HG02870 (cell line): ENCODE data around the gene KIF1A.
"Not testable (repeated sequence)": the region's sequence is repeated elsewhere in the genome, so short reads cannot be mapped to it uniquely, and the experiment has no call there.

Experiments used
- ATAC-seq: cut with Tn5 transposase; IDR thresholded peaks from one replicate; pipeline ENCODE4 v1.9.1; 2021; ENCODE audit warnings: mild to moderate bottlenecking, moderate library complexity; ENCODE audit not compliant: unreplicated experiment

Gene KIF1A

GRCh38 chr2:240691075-240691427 is 129.0 kb downstream of the KIF1A start:
- ATAC-seq = not testable (repeated sequence)

DNA sequence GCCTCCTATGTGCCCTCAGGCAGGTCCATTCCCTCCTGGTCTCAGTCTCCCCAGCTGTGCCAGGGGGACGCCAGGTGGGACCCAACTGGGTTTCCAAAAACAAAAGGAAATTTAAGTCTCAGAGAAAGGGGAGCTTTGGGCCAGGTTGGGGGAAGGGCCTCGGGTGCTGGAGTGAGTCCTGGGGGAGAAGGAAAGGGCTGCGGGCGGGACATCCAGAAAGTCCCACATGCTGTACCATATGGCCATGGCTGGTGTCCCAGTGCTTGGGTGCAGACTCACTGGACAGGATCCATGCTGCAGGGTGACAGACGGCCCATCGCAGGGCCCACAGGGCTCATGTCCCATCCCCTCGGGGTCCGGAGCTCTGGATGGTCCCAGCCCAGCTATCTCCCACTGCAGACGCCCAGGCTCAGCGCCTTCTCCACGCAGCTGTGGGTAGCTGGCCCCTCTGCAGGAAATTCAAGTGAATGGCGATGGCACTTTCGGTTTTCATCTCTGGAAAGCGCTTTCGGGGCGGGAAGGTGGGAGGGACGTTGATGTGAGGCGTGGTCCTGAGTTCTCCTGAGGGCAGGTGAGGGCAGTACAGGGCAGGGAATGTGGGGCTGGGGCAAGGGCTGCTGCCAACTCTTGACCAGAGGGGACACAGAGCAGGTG is 129.5 kb downstream of the KIF1A start:
- ATAC-seq = not testable (repeated sequence)

- no peak for ATAC-seq
These were observed 130.0 kb downstream of the KIF1A start for GRCh38 chr2:240689975-240690374.

DNA sequence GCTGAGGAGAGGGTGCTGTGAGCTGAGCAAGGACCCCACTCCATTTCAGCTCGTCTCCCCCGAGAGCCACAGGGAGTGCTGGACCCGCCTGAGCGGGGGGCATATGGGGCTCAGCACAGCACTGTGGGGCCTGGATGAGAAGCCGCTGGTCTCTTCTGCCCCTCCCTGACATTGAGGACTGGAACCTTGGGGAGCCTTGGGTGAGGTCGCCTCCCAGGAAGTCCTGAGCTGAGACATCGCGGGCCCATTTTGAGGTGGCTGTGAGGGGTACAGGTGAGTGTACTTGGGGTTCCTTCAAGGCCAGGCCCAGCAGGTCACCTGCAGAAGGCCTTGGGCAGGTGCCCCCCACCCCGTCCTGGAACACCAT is 131.5 kb downstream of the KIF1A start:
- no peak for ATAC-seq

GRCh38 chr2:240687741-240688552 is 132.1 kb downstream of the KIF1A start:
- ATAC-seq = no peak

DNA sequence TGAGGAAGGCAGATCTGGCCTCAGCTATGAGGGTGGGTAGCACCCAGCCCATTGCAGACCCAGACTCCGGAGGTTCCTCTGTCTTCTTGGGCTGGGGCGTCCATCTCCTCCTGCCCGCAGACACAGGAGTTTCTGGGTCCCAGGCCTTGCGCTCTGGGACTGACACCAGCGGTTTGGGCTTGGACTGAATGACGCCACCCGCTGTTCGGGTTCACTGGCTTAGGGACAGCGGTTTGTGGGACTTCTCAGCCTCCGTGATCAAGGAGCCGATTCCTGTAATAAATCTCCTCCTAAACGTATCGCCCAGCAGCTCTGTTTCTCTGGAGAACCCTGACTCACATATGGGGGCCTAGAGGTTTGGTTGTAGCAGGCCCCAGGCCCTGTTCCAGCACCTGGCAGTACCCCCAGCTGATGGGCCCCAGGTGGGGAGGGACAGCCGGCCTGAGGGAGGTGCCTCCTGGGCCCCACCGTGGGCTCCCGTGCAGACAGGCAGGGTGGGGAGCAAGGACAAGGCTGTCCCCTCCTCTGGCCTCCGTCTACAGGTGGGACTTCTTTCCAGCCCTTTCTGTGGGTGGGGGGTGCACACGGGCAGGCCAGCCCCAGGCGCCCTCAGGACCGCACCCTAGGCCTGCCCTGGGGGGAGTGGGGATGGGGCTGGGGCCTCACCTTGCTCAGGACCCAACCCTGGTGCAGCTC is 132.8 kb downstream of the KIF1A start:
- ATAC-seq = no peak

DNA sequence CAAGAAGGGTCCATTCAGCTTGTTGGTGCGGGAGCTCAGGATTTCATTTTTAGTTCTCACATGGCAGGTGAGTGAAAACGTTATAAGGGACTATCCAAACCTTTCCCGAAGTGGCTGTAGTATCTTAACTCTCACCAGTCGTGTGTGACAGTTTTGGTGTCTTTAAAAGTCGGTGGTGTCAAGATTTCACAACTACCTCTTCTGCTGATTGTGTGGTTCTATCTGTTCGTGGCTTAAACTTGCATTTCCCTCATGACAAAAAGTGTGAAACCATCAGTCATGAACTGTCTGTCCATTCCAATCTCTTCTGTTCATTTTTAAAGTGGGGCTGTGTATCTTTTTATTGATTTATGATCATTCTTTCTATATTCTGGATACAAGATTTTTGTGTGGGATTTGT is 133.6 kb downstream of the KIF1A start:
- no peak for ATAC-seq

GRCh38 chr2:240685771-240686371 is 134.1 kb downstream of the KIF1A start:
- ATAC-seq = no peak

DNA sequence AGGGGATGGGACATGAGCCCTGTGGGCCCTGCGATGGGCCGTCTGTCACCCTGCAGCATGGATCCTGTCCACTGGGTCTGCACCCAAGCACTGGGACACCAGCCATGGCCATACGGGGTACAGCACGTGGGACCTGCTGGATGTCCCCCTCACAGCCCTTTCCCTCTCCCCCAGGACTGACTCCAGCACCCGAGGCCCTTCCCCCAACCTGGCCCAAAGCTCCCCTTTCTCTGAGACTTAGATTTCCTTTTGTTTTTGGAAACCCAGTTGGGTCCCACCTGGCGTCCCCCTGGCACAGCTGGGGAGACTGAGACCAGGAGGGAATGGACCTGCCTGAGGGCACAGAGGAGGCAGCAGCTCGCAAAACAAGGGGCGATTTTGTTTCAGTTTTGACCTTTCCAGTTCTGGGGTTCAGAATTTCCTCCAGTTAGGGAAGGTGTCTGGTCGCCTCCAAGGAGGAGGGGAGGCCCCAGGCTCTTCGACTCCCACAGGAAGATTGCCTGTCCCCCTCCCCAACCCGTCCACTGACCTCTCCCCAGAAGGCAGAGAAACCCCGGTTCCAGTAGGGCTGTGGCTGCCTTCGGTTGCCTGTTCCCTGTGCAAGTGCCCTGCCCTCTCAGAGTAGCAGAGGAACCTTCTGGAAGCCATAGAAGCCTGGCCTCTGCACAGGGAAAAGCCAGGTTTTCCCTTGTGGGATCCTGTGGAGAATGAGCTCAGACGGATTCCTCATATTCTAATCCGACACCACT is 135.9 kb downstream of the KIF1A start:
- not testable (repeated sequence) for ATAC-seq

DNA sequence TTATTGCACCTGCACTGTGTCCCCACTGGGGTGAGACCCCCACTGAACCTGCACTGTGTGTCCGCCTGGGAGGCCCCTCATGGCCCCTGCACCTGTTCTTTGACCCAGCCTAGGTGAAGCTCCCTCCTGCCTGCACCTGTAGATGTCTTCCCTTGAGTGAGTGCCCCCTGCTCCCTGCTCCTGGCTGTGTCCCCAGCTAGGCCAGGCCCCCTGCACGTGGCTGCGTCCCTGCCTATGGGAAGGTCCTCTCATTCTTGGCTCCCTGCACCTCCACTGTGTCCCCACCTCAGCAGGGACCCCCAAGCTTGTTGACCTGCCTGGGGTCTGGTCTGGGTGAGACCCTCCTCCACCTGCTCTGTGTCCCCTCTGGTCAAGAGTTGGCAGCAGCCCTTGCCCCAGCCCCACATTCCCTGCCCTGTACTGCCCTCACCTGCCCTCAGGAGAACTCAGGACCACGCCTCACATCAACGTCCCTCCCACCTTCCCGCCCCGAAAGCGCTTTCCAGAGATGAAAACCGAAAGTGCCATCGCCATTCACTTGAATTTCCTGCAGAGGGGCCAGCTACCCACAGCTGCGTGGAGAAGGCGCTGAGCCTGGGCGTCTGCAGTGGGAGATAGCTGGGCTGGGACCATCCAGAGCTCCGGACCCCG is 136.6 kb downstream of the KIF1A start:
- not testable (repeated sequence) for ATAC-seq

DNA sequence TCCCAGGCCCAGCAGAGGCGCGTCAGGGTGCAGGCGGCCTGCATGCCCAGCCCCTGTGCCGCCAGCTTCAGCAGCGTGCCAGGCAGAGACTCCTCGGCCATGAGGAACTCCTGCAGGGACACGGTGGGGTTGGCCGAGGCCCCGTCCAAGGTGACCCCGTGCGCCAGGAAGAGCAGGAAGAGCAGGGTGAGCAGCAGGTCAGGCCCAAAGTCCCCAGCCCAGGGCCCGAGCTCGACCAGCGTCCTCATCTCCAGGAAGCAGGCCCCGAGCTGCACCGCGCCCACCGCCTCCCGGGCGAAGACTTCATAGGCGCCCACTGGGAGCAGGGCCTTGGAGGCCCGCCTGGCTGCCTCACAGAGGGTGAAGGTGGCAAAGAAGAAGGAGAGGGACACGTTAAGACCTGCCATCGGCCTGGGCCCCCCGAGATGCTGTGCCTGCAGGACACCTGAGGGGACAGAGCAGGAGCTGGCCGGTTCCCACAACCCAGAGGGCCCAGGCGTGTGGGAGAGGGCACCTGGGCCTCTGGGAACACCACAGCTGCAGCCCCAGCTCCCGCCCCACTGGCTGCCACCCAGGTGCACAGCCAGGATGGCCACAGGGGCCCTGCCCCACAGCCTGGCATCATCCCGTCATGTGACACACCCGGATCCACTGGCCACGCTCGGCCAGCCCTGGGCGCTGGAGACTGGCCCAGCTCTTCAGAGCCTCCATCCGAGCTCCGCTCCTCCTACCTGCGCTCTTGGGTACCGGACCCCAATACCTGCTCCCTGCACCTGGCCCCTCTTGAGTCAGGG is 137.4 kb downstream of the KIF1A start, which contains the start of gene AQP12B:
AQP12B (minus strand) TSS at position 455 of the 794 bp plus-strand sequence; CDS start at position 407, 48 bp downstream.
- not testable (repeated sequence) for ATAC-seq

GRCh38 chr2:240680185-240680584 is 139.8 kb downstream of the KIF1A start:
- ATAC-seq = not testable (repeated sequence)

DNA sequence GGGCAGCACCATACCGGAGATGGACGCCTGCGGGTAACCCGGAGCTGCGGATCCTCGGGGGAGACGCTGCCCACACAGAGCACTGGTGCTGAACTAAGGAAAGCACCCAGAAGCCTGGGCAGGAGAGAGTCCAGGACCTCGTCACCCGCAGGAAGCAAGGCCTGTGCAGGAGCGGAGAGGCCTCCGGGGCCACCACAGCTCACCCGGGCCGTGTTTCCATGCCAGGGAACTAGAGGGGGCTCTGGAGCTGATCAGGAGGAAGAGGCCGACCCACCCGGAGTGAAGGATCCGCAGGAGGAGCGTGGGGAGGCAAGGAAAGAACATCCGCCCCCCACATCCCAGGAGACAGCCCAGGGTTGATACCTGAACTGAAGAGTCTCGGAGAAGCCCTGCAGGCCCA is 141.1 kb downstream of the KIF1A start:
- ATAC-seq = not testable (repeated sequence)

DNA sequence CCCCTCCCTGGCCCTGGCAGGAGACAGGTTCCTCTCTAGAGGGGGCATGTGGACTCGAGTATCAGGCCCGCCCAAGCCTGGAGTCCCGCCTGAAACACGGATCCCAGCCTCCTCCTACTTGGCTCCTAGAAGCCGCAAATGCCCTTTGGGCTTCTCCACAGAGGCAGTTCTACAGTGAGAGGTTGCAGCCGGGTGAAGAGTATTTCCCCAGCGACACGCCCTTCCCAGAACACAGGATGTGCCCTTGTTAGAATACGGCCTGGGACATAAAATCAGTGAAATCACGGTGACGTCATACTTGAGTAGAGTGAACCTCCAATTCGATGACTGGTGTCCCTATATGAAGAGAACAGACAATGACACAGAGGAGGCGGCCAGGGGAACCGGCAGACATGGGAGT is 142.0 kb downstream of the KIF1A start:
- not testable (repeated sequence) for ATAC-seq

DNA sequence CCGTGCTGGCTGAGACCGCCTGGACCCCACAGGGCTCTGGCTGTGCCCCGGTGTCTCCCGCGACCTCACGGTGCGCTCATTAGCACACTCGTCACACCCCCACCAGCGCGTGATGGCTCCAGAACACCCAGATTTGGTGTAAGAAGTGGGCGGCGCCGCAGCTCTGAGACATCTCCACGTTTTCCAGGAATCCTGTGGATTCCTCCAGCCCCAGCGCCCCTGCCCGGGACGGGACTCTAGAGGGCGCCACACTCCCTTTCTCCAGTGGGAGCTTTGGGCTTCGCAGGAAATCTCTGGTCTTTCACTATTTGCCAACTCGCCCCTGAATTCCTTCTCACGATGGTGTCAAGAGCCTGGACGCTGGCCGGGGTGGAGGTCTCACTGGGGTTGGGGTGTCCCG is 144.7 kb downstream of the KIF1A start:
- ATAC-seq = not testable (repeated sequence)

- not testable (repeated sequence) for ATAC-seq
These were observed 145.4 kb downstream of the KIF1A start for GRCh38 chr2:240674461-240675184.

DNA sequence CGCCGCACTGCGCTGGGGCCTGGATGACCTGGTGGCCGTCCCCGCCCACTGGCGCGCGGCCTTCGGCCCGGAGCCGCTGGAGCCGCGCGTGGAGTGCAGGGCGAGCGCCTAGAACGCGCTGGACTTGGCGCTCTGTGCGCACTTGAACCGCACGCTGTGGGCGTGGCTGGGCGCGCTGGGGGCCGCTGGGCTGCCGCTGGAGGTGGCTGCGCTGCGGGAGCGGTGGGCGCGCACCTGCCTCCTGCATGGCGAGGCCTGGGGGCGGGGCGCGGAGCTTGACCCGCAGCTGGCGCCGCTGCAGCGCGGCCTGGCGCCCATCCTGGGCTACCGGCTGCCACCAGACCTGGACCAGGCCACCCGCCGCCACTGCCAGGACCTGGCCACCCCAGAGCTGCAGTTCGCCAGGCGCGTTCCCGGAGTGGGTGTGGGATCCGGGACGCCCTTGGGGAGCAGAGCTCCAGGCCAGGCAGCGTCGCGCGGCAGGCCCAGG is 147.3 kb downstream of the KIF1A start:
- no peak for ATAC-seq

DNA sequence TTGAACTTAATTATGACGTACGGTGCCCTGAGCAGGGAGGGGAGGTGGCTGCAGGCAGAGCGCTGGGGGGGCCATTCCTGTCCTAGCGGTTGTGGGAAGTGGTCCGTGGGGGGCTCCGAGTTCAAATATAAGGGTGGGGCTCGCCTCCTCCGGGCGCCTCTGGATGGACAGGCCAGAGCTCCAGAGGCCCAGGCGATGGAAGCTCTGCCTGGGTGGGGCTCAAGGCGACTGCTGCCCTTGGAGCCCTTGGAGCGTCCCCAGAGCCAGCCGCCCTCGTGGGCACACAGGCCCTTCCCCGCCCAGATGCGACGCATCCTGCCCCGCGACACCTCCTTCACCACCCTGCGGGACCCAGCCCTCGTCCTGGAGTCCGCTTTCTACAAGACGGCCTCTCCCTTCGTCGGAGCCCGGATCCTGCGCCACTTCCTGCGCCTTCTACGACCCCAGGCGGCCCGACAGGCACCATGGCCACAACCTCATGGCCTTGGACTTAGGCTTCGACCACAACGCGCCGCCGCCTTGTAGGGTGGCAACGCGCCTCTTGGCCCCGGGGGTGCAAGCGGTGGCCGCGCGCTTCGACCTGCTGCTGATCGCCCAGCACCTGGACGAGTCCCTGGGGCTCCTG is 147.8 kb downstream of the KIF1A start:
- no peak for ATAC-seq
